MM.1S (cell line): Measurements from ENCODE around the gene SRC.

Experiments
- CTCF ChIP-seq: fragments of 300-600 bp; sonication (generic); IDR thresholded peaks from 2 replicates; pipeline ENCODE4 v1.5.1; 2016; ENCODE audit warnings: antibody characterized with exemption, low read length, mixed read lengths
- EZH2 ChIP-seq: fragments of 300-600 bp; sonication (generic); optimal IDR thresholded peaks from 2 replicates; pipeline ENCODE3; 2017; ENCODE audit warnings: low read depth, mild to moderate bottlenecking, antibody characterized with exemption, low read length, mixed read lengths

GRCh38 chr20:37423545-37423944 is 77.6 kb downstream of the SRC start:
- no peak for TF ChIP-seq CTCF
- no peak for TF ChIP-seq EZH2
